ENCODE measurements around the gene WHAMM. TPM values are rescaled to one million over a fixed set of nuclear protein-coding genes. Genes with fewer than 3 reads are reported as not detected.

WHAMM gene
- total RNA-seq, 1 experiment from 2014 or later, result 6.9 TPM

DNA sequence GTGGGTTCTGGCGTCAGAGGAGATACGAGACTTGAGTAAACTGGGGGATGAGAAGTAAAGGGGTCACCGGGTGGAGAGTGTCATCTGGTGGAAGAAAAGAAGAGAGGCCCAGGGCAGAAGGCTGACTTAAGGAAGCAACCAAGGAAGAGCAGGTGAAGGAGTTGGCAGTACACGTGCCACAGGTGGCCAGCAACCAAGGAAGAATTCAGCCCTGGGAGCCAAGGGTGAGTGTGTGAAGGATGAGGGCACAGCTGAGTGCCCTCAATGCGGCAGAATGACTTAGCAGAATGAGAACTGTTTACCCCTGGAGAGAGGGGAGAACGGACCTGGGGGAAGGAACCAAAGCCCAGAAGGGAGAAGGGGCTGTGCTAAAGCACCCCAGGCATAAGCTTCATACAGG lies 71.3 kb downstream of the WHAMM start:
- intact Hi-C loops (cut with micrococcal nuclease; ENCODE audit: unreplicated experiment), result no loop called here
- Histone ChIP-seq H3K4me3 (no peak overlapping the region), H3F3A (ENCODE audit: insufficient read depth, low read depth) (no peaks in the 10 kb centered on the region), H3K79me2 (ENCODE audit: low read depth) (no peaks in the 10 kb centered on the region), H3K4me1 (replicated peaks; ENCODE audit: insufficient read depth) (no peaks in the 10 kb centered on the region), H3K27ac (no peak overlapping the region), H3K27me3 (ENCODE audit: insufficient read depth, low read depth) (peaks cover 7% of the 10 kb centered on the region), H4K20me1 (ENCODE audit: insufficient read depth) (no peaks in the 10 kb centered on the region), H3K9me2 (ENCODE audit: insufficient read depth) (no peaks in the 10 kb centered on the region), H2AFZ (no peak overlapping the region), H3K36me3 (ENCODE audit: low read depth) (no peaks in the 10 kb centered on the region), H3K9me3 (ENCODE audit: insufficient read depth, low read depth) (no peaks in the 10 kb centered on the region), H3K4me2 (no peak overlapping the region)
- DNase-seq, result no peak
- CTCF ChIA-PET, result no interaction called here
- POLR2A ChIA-PET (ENCODE audit: unreplicated experiment), result no interaction called here
- BruUV-seq (replicated peaks), result no TSS peak
- TF ChIP-seq EZH2 (IDR thresholded peaks at IDR 0.05; ENCODE audit: low read depth) (no peak), CTCF (conservative IDR thresholded peaks at IDR 0.05) (no peak)

GRCh38 chr15:82881747-82882146 lies 72.3 kb downstream of the WHAMM start:
- H3K4me1 ChIP-seq (replicated peaks; ENCODE audit: insufficient read depth), result no peaks in the 10 kb centered on the region
- H3K27me3 ChIP-seq (ENCODE audit: insufficient read depth, low read depth), result peaks cover 7% of the 10 kb centered on the region
- intact Hi-C loops (cut with micrococcal nuclease; ENCODE audit: unreplicated experiment), result no loop called here
- H2AFZ ChIP-seq, result no peak overlapping the region
- no peak overlapping the region for H3K27ac ChIP-seq
- no peaks in the 10 kb centered on the region for H3K9me3 ChIP-seq (ENCODE audit: insufficient read depth, low read depth)
- H4K20me1 ChIP-seq (ENCODE audit: insufficient read depth), result no peaks in the 10 kb centered on the region
- H3F3A ChIP-seq (ENCODE audit: insufficient read depth, low read depth), result no peaks in the 10 kb centered on the region
- ChIA-PET CTCF (interaction anchor here (0.6 kb wide), 1 partner anchor 144 kb away, joined by 3 read pairs; no protein-coding TSS in a partner anchor), POLR2A (ENCODE audit: unreplicated experiment) (no interaction called here)
- H3K9me2 ChIP-seq (ENCODE audit: insufficient read depth), result no peaks in the 10 kb centered on the region
- DNase-seq, result no peak
- H3K36me3 ChIP-seq (ENCODE audit: low read depth), result no peaks in the 10 kb centered on the region
- H3K4me2 ChIP-seq, result no peak overlapping the region
- no peak overlapping the region for H3K4me3 ChIP-seq
- TF ChIP-seq CTCF (conservative IDR thresholded peaks at IDR 0.05) (no peak), EZH2 (IDR thresholded peaks at IDR 0.05; ENCODE audit: low read depth) (no peak)
- H3K79me2 ChIP-seq (ENCODE audit: low read depth), result no peaks in the 10 kb centered on the region
- no TSS peak for BruUV-seq (replicated peaks)

- Histone ChIP-seq H2AFZ (no peak overlapping the region), H3K27ac (no peak overlapping the region), H3K4me2 (no peak overlapping the region), H3K79me2 (ENCODE audit: low read depth) (no peaks in the 10 kb centered on the region), H3K9me3 (ENCODE audit: insufficient read depth, low read depth) (no peaks in the 10 kb centered on the region), H3K27me3 (ENCODE audit: insufficient read depth, low read depth) (peaks cover 7% of the 10 kb centered on the region; the same call in 1 of the 2 replicates), H3K4me1 (replicated peaks; ENCODE audit: insufficient read depth) (no peaks in the 10 kb centered on the region), H3K4me3 (no peak overlapping the region), H3K36me3 (ENCODE audit: low read depth) (no peaks in the 10 kb centered on the region), H3K9me2 (ENCODE audit: insufficient read depth) (no peaks in the 10 kb centered on the region), H3F3A (ENCODE audit: insufficient read depth, low read depth) (no peaks in the 10 kb centered on the region), H4K20me1 (ENCODE audit: insufficient read depth) (no peaks in the 10 kb centered on the region)
- no peak for TF ChIP-seq CTCF (conservative IDR thresholded peaks at IDR 0.05)
- TF ChIP-seq EZH2 (IDR thresholded peaks at IDR 0.05; ENCODE audit: low read depth), result no peak
- DNase-seq, result no peak
- BruUV-seq (replicated peaks), result no TSS peak
- intact Hi-C loops (cut with micrococcal nuclease; ENCODE audit: unreplicated experiment), result no loop called here
- POLR2A ChIA-PET (ENCODE audit: unreplicated experiment), result no interaction called here
- CTCF ChIA-PET, result no interaction called here
Observed at GRCh38 chr15:82882273-82882928, 73.0 kb downstream of the WHAMM start.

Other genes with a start within 250 kb of the WHAMM start
- gene CPEB1, start 162.3 kb upstream of the WHAMM start, total RNA-seq (2021), result not detected in 2 replicates
- not detected in 2 replicates for gene AP3B2, start 99.8 kb upstream of the WHAMM start, total RNA-seq (2021)
- gene FSD2, start 3.6 kb upstream of the WHAMM start, total RNA-seq (2021), result not detected in 2 replicates
- 15.1 and 21.2 TPM in 2 replicates for gene HOMER2, start 143.1 kb downstream of the WHAMM start, total RNA-seq (2021)
- gene RAMAC, start 176.6 kb downstream of the WHAMM start, total RNA-seq (2021), result 18.2 and 18.7 TPM in 2 replicates
- 21.2 and 27.8 TPM in 2 replicates for gene C15orf40, start 202.0 kb downstream of the WHAMM start, total RNA-seq (2021)

Data from PC-9 (cell line).